NCI-H146 (cell line): Measurements from ENCODE around the gene ZFYVE26.
"Not testable (repeated sequence)": the region's sequence is repeated elsewhere in the genome, so short reads cannot be mapped to it uniquely, and the experiment has no call there.

Experiments
- DNase-seq: peaks from one replicate; lab custom pipeline; 2025; lab: John Stamatoyannopoulos, UW

ZFYVE26 gene

GRCh38 chr14:67816326-67817002 is at the start of gene ZFYVE26:
TSS of gene ZFYVE26 (minus strand) at chr14:67816590. CDS start at chr14:67815963, 627 bp downstream.
- peak; percentile 96 for DNase-seq

- no peak for DNase-seq
These were observed 46.8 kb upstream of the ZFYVE26 start for GRCh38 chr14:67863223-67863622.

GRCh38 chr14:67859169-67859749 is 42.9 kb upstream of the ZFYVE26 start:
- no peak for DNase-seq

- no peak for DNase-seq
These were observed 41.5 kb upstream of the ZFYVE26 start for GRCh38 chr14:67857778-67858350.

GRCh38 chr14:67856827-67857226 is 40.4 kb upstream of the ZFYVE26 start:
- no peak for DNase-seq

- DNase-seq = no peak
These were observed 37.3 kb upstream of the ZFYVE26 start for GRCh38 chr14:67853715-67854114.

- DNase-seq = no peak
These were observed 36.7 kb upstream of the ZFYVE26 start for GRCh38 chr14:67852926-67853604.

GRCh38 chr14:67851785-67852410 is 35.5 kb upstream of the ZFYVE26 start:
- no peak for DNase-seq

GRCh38 chr14:67850066-67850830 is 33.9 kb upstream of the ZFYVE26 start:
- DNase-seq = no peak

- DNase-seq = no peak
These were observed 29.7 kb upstream of the ZFYVE26 start for GRCh38 chr14:67846029-67846610.

GRCh38 chr14:67837011-67837624 is 20.7 kb upstream of the ZFYVE26 start:
- DNase-seq = peak; percentile 55

GRCh38 chr14:67835596-67835995 is 19.2 kb upstream of the ZFYVE26 start:
- no peak for DNase-seq

- DNase-seq = no peak
These were observed 17.0 kb upstream of the ZFYVE26 start for GRCh38 chr14:67833403-67833802.

GRCh38 chr14:67831113-67831512 is 14.7 kb upstream of the ZFYVE26 start:
- DNase-seq = no peak

GRCh38 chr14:67821121-67821520 is 4.7 kb upstream of the ZFYVE26 start:
- DNase-seq = no peak

GRCh38 chr14:67820428-67820971 is 4.1 kb upstream of the ZFYVE26 start:
- DNase-seq = peak; percentile 15

GRCh38 chr14:67819563-67820421 is 3.4 kb upstream of the ZFYVE26 start, which contains the start of gene RAD51B:
TSS of gene RAD51B (plus strand) at chr14:67819779.
- peak; percentile 70 for DNase-seq

GRCh38 chr14:67818476-67818875 is 2.1 kb upstream of the ZFYVE26 start:
- DNase-seq = not testable (repeated sequence)

- no peak for DNase-seq
These were observed 1.5 kb upstream of the ZFYVE26 start for GRCh38 chr14:67817750-67818438.
